ENCODE data around the gene SPEG.

GRCh38 chr2:219437690-219438206 is 3.1 kb downstream of the SPEG start:
- TF ChIP-seq, protein P1, sequence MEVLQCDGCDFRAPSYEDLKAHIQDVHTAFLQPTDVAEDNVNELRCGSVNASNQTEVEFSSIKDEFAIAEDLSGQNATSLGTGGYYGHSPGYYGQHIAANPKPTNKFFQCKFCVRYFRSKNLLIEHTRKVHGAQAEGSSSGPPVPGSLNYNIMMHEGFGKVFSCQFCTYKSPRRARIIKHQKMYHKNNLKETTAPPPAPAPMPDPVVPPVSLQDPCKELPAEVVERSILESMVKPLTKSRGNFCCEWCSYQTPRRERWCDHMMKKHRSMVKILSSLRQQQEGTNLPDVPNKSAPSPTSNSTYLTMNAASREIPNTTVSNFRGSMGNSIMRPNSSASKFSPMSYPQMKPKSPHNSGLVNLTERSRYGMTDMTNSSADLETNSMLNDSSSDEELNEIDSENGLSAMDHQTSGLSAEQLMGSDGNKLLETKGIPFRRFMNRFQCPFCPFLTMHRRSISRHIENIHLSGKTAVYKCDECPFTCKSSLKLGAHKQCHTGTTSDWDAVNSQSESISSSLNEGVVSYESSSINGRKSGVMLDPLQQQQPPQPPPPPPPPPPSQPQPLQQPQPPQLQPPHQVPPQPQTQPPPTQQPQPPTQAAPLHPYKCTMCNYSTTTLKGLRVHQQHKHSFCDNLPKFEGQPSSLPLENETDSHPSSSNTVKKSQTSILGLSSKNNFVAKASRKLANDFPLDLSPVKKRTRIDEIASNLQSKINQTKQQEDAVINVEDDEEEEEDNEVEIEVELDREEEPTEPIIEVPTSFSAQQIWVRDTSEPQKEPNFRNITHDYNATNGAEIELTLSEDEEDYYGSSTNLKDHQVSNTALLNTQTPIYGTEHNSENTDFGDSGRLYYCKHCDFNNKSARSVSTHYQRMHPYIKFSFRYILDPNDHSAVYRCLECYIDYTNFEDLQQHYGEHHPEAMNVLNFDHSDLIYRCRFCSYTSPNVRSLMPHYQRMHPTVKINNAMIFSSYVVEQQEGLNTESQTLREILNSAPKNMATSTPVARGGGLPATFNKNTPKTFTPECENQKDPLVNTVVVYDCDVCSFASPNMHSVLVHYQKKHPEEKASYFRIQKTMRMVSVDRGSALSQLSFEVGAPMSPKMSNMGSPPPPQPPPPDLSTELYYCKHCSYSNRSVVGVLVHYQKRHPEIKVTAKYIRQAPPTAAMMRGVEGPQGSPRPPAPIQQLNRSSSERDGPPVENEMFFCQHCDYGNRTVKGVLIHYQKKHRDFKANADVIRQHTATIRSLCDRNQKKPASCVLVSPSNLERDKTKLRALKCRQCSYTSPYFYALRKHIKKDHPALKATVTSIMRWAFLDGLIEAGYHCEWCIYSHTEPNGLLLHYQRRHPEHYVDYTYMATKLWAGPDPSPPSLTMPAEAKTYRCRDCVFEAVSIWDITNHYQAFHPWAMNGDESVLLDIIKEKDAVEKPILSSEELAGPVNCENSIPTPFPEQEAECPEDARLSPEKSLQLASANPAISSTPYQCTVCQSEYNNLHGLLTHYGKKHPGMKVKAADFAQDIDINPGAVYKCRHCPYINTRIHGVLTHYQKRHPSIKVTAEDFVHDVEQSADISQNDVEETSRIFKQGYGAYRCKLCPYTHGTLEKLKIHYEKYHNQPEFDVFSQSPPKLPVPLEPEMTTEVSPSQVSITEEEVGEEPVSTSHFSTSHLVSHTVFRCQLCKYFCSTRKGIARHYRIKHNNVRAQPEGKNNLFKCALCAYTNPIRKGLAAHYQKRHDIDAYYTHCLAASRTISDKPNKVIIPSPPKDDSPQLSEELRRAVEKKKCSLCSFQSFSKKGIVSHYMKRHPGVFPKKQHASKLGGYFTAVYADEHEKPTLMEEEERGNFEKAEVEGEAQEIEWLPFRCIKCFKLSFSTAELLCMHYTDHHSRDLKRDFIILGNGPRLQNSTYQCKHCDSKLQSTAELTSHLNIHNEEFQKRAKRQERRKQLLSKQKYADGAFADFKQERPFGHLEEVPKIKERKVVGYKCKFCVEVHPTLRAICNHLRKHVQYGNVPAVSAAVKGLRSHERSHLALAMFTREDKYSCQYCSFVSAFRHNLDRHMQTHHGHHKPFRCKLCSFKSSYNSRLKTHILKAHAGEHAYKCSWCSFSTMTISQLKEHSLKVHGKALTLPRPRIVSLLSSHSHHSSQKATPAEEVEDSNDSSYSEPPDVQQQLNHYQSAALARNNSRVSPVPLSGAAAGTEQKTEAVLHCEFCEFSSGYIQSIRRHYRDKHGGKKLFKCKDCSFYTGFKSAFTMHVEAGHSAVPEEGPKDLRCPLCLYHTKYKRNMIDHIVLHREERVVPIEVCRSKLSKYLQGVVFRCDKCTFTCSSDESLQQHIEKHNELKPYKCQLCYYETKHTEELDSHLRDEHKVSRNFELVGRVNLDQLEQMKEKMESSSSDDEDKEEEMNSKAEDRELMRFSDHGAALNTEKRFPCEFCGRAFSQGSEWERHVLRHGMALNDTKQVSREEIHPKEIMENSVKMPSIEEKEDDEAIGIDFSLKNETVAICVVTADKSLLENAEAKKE (CRISPR knock-in tag; IDR thresholded peaks at IDR 0.05) = no peak
- TF ChIP-seq CTCF (conservative IDR thresholded peaks at IDR 0.05; ENCODE audit: low read depth in 2 of 2) (no peak), STAT1 (IDR thresholded peaks at IDR 0.05; ENCODE audit: unreplicated experiment) (no peak), CREB1 (CRISPR knock-in tag; IDR thresholded peaks at IDR 0.05; ENCODE audit: low read depth) (no peak), POLR2AphosphoS5 (IDR thresholded peaks at IDR 0.05; ENCODE audit: low read depth) (no peak), EZH2 (IDR thresholded peaks at IDR 0.05; ENCODE audit: low read depth, unreplicated experiment) (no peak), NANOG (IDR thresholded peaks at IDR 0.05; ENCODE audit: borderline replicate concordance) (no peak), JUNB (IDR thresholded peaks at IDR 0.05; ENCODE audit: unreplicated experiment) (no peak), REST (IDR thresholded peaks at IDR 0.05; ENCODE audit: unreplicated experiment) (no peak), ZNF331 (CRISPR knock-in tag; IDR thresholded peaks at IDR 0.05; ENCODE audit: low read depth) (no peak)

All from GM23338 (cell line).